Measurements from ENCODE around the gene BCAS3. TPM values are rescaled to one million over a fixed set of nuclear protein-coding genes. Genes with fewer than 3 reads are reported as not detected.

Gene BCAS3
- total RNA-seq, 1 donor from 2014 or later = 38.1 TPM

DNA sequence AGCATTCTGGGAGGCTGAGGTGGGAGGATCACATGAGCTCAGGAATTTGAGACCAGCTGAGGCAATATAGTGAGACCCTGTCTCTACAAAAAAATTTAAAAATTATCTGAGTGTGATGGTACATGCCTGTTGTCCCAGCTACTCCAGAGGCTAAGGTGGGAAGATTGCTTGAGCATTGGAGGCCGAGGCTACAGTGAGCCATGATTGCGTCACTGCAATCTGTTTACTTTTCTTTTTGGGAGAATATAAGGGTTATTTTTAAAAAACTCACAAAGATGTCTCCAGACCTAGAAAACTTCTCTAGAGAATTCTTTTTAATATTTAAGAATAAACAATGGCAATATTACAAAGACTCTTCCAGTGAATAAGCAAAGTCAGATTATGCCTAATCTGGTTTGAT lies 226.9 kb downstream of the BCAS3 start:
- DNase-seq (ENCODE audit: low spot score) = no peak
- Mint-ChIP-seq H3K4me3 (ENCODE audit: unreplicated experiment) (no peak overlapping the region), H3K27ac (ENCODE audit: unreplicated experiment) (no peak overlapping the region), H3K9me3 (ENCODE audit: unreplicated experiment) (no peaks in the 10 kb centered on the region), H3K36me3 (ENCODE audit: low read depth, unreplicated experiment) (peaks cover 3% of the 10 kb centered on the region), H3K4me1 (ENCODE audit: unreplicated experiment) (no peaks in the 10 kb centered on the region), H3K27me3 (ENCODE audit: unreplicated experiment) (no peaks in the 10 kb centered on the region)
- TF ChIP-seq, protein P1, sequence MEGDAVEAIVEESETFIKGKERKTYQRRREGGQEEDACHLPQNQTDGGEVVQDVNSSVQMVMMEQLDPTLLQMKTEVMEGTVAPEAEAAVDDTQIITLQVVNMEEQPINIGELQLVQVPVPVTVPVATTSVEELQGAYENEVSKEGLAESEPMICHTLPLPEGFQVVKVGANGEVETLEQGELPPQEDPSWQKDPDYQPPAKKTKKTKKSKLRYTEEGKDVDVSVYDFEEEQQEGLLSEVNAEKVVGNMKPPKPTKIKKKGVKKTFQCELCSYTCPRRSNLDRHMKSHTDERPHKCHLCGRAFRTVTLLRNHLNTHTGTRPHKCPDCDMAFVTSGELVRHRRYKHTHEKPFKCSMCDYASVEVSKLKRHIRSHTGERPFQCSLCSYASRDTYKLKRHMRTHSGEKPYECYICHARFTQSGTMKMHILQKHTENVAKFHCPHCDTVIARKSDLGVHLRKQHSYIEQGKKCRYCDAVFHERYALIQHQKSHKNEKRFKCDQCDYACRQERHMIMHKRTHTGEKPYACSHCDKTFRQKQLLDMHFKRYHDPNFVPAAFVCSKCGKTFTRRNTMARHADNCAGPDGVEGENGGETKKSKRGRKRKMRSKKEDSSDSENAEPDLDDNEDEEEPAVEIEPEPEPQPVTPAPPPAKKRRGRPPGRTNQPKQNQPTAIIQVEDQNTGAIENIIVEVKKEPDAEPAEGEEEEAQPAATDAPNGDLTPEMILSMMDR (IDR thresholded peaks at IDR 0.05; ENCODE audit: unreplicated experiment) = no peak

DNA sequence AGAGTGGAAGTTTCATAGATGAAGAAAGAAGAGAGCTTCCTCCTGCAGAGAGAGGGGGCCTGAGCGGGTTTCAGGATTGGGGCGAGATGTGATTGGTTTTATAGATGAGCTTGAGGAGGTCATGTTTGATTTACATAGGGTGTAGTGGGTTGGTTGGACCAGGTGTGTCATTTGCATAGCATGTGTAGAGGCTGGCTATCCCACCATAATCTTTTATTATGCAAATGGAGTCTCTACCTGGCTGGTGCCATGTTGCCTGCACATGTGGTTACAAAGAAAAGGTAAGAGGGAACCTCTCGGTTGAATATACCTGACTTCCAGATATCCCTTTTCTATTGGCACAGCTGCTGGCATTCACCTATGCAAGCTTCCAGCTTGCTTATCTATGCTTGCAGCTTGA lies 228.1 kb downstream of the BCAS3 start:
- no peaks in the 10 kb centered on the region for H3K4me1 Mint-ChIP-seq (ENCODE audit: unreplicated experiment)
- no peak overlapping the region for H3K4me3 Mint-ChIP-seq (ENCODE audit: unreplicated experiment)
- no peaks in the 10 kb centered on the region for H3K27me3 Mint-ChIP-seq (ENCODE audit: unreplicated experiment)
- no peaks in the 10 kb centered on the region for H3K9me3 Mint-ChIP-seq (ENCODE audit: unreplicated experiment)
- no peaks in the 10 kb centered on the region for H3K36me3 Mint-ChIP-seq (ENCODE audit: low read depth, unreplicated experiment)
- DNase-seq (ENCODE audit: low spot score) = no peak
- TF ChIP-seq, protein P1 (IDR thresholded peaks at IDR 0.05; ENCODE audit: unreplicated experiment) = no peak
- H3K27ac Mint-ChIP-seq (ENCODE audit: unreplicated experiment) = no peak overlapping the region

DNA sequence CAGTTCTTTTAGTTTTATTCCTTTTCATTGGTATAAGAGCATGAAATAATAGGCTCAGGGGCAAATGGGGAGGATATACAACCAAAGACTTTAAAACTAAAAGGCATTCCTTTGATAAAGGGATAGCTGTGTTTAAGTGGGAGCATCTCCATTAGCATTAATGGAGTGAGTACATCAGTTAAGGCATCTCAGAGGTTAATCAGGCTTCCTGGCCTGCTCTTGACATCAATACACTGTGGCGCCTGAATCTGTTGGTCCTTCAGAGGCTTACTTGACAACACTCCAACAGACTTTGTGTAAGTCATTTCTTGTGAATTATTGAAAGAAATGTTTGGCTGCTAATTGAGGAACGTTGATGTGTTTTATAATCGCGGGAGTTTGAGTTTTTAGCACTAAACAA lies 230.7 kb downstream of the BCAS3 start:
- TF ChIP-seq, protein P1 (IDR thresholded peaks at IDR 0.05; ENCODE audit: unreplicated experiment) = no peak
- Mint-ChIP-seq H3K4me1 (ENCODE audit: unreplicated experiment) (no peaks in the 10 kb centered on the region), H3K36me3 (ENCODE audit: low read depth, unreplicated experiment) (no peaks in the 10 kb centered on the region), H3K27me3 (ENCODE audit: unreplicated experiment) (no peaks in the 10 kb centered on the region), H3K27ac (ENCODE audit: unreplicated experiment) (no peak overlapping the region), H3K9me3 (ENCODE audit: unreplicated experiment) (no peaks in the 10 kb centered on the region), H3K4me3 (ENCODE audit: unreplicated experiment) (no peak overlapping the region)
- DNase-seq (ENCODE audit: low spot score) = no peak

DNA sequence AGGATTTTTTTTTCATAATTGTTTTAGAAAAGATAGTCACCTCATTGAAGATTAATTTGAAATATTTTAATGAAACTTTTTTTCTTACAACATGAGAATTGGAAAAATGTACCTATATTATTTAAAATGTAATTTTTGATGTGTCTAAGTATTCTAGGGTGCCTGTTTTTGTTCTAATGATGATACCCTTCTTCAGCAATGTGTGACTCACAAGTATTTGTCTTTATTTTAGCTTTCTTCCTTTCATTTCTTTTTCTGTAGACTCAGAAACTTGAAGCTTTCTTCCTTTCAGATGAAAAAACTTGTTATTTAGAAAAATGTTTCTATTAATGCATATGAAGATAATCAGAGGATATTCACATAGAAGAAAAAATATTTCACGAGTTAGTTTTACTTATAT lies 231.8 kb downstream of the BCAS3 start:
- Mint-ChIP-seq H3K36me3 (ENCODE audit: low read depth, unreplicated experiment) (no peaks in the 10 kb centered on the region), H3K27ac (ENCODE audit: unreplicated experiment) (no peak overlapping the region), H3K9me3 (ENCODE audit: unreplicated experiment) (no peaks in the 10 kb centered on the region), H3K4me1 (ENCODE audit: unreplicated experiment) (no peaks in the 10 kb centered on the region), H3K4me3 (ENCODE audit: unreplicated experiment) (no peak overlapping the region), H3K27me3 (ENCODE audit: unreplicated experiment) (no peaks in the 10 kb centered on the region)
- DNase-seq (ENCODE audit: low spot score) = no peak
- TF ChIP-seq, protein P1 (IDR thresholded peaks at IDR 0.05; ENCODE audit: unreplicated experiment) = no peak

DNA sequence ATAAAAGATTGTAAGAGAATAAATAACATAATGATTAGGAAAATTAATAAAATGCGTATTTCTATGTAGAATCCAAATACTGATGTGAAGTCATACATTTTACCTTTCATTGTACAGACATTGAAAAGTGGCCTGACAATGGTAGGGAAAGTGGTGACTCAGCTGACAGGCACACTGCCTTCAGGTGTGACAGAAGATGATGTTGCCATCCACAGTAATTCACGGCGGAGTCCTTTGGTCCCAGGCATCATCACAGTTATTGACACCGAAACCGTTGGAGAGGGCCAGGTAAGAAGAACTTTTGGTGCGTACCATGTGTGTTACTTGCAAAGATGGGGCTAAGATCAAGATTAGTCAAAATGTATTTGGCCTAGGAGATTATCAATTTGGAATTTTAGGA lies 232.8 kb downstream of the BCAS3 start:
- Mint-ChIP-seq H3K9me3 (ENCODE audit: unreplicated experiment) (no peaks in the 10 kb centered on the region), H3K4me3 (ENCODE audit: unreplicated experiment) (no peak overlapping the region), H3K4me1 (ENCODE audit: unreplicated experiment) (no peaks in the 10 kb centered on the region), H3K27ac (ENCODE audit: unreplicated experiment) (no peak overlapping the region), H3K36me3 (ENCODE audit: low read depth, unreplicated experiment) (no peaks in the 10 kb centered on the region), H3K27me3 (ENCODE audit: unreplicated experiment) (no peaks in the 10 kb centered on the region)
- DNase-seq (ENCODE audit: low spot score) = no peak
- TF ChIP-seq, protein P1 (IDR thresholded peaks at IDR 0.05; ENCODE audit: unreplicated experiment) = no peak
